H1 (cell line): ENCODE results near the gene LCE7A. TPM values are rescaled to one million over a fixed set of nuclear protein-coding genes. Genes with fewer than 3 reads are reported as not detected.

Source experiments
- EGR1 ChIP-seq: IDR thresholded peaks from 2 replicates; pipeline ENCODE4 v1.6.1; 2011; ENCODE audit warnings: low read depth, low read length, borderline replicate concordance
- EP300 ChIP-seq, 2 experiments: IDR thresholded peaks; 1 replicate in 1 of 2; 2 replicates in 1 of 2; pipeline ENCODE4 v1.6.1; 2011 to 2012; ENCODE audit warnings: low read depth in 2 of 2, low read length in 2 of 2, mild to moderate bottlenecking in 2 of 2, borderline replicate concordance in 1 of 2, inconsistent platforms in 1 of 2, moderate library complexity in 1 of 2
- EZH2 ChIP-seq: fragments of 200-600 bp; sonication (generic); IDR thresholded peaks from 2 replicates; pipeline ENCODE4 v1.7.1; 2012; ENCODE audit warnings: low read depth, mild to moderate bottlenecking, moderate library complexity, low read length, inconsistent platforms; ENCODE audit not compliant: severe bottlenecking
- KDM5A ChIP-seq: fragments of 200-600 bp; IDR thresholded peaks from 2 replicates; pipeline ENCODE4 v1.7.1; 2012; ENCODE audit warnings: mild to moderate bottlenecking, low read length, inconsistent platforms, mixed read lengths
- SP1 ChIP-seq: IDR thresholded peaks from 2 replicates; pipeline ENCODE4 v1.6.1; 2011; ENCODE audit warnings: low read depth, low read length
- SUZ12 ChIP-seq: fragments of 200-600 bp; sonication (generic); IDR thresholded peaks from 2 replicates; pipeline ENCODE4 v1.6.1; 2012; ENCODE audit warnings: mild to moderate bottlenecking, inconsistent platforms, low read length, moderate library complexity, mixed read lengths
- polyA plus RNA-seq, 7 experiments: library from polyadenylated mRNA; depleted of rRNA in 3 of 7; stranded (reverse) in 5 of 7; unstranded in 2 of 7; fragments of >200 nt in 5 of 7; fragments of 200-250 nt in 2 of 7; gene quantifications; 1 replicate in 5 of 7; 2 replicates in 1 of 7; 4 replicates in 1 of 7; pipeline versions ENCODE4 v1.2.1 to v1.2.3, GENCODE V29; 2011 to 2013; ENCODE audit warnings: missing spikeins in 2 of 7, mixed read lengths in 2 of 7
- total RNA-seq: library from RNA; stranded (reverse); fragmentation: NEBNext Ultra II Directional; extraction: Animal tissue kit (Norgen Biotek cat#: 25700); gene quantifications from 2 replicates; pipeline ENCODE4 v1.2.1, GENCODE V29; 2021

LCE7A gene
- total and polyA plus RNA-seq, 2 of the 8 experiments (the other 6 are each of a cell fraction or from before 2014, with no cell fraction given), result not detected

- no peak for TF ChIP-seq SUZ12
- TF ChIP-seq SP1, result no peak
- TF ChIP-seq EZH2, result no peak
- no peak for TF ChIP-seq EGR1
- TF ChIP-seq KDM5A, result no peak
- no peak for TF ChIP-seq EP300 (IDR thresholded peaks at IDR 0.05; ENCODE audit: borderline replicate concordance in 1 of 2, low read depth in 2 of 2, low read length in 2 of 2)
- TF ChIP-seq, all 59 proteins: peak for 0
Observed at GRCh38 chr1:152855661-152856060, 4.1 kb upstream of the LCE7A start (continued).
